Smooth muscle cell (in vitro differentiated cells): Measurements from ENCODE around the gene ARAP1. TPM values are rescaled to one million over a fixed set of nuclear protein-coding genes. Genes with fewer than 3 reads are reported as not detected.

Source experiments
- DNase-seq: peaks from one replicate; lab custom pipeline; 2025; ENCODE audit not compliant: unreplicated experiment; lab: John Stamatoyannopoulos, UW
- H2AFZ ChIP-seq: fragments of 200-600 bp; sonication (generic); 2 replicates; pipeline ENCODE4 v1.6.0; 2016; ENCODE audit warnings: antibody characterized with exemption, low read depth, mild to moderate bottlenecking
- H3F3A ChIP-seq: fragments of 200-600 bp; sonication (generic); 2 replicates; pipeline ENCODE4 v1.6.0; 2017; ENCODE audit warnings: antibody characterized with exemption, low read depth
- H3K27ac ChIP-seq: fragments of 200-600 bp; sonication (generic); 2 replicates; pipeline ENCODE4 v1.5.1; 2016; ENCODE audit warnings: low read depth, mild to moderate bottlenecking
- H3K27me3 ChIP-seq: fragments of 200-600 bp; sonication (generic); 2 replicates; pipeline ENCODE4 v1.6.1; 2016; ENCODE audit warnings: low read depth, mild to moderate bottlenecking
- H3K36me3 ChIP-seq: fragments of 200-600 bp; sonication (generic); 2 replicates; pipeline ENCODE4 v1.5.1; 2016; ENCODE audit warnings: low read depth
- H3K4me1 ChIP-seq: fragments of 200-600 bp; sonication (generic); 2 replicates; pipeline ENCODE4 v1.5.1; 2016; ENCODE audit warnings: low read depth
- H3K4me2 ChIP-seq: fragments of 200-600 bp; sonication (generic); 2 replicates; pipeline ENCODE4 v1.6.0; 2016; ENCODE audit warnings: mild to moderate bottlenecking
- H3K4me3 ChIP-seq: fragments of 200-600 bp; sonication (generic); 2 replicates; pipeline ENCODE4 v1.5.1; 2016; ENCODE audit warnings: mild to moderate bottlenecking
- H3K79me2 ChIP-seq: fragments of 200-600 bp; sonication (generic); 2 replicates; pipeline ENCODE4 v1.6.0; 2016; ENCODE audit warnings: low read depth, mild to moderate bottlenecking
- H3K9ac ChIP-seq: fragments of 200-600 bp; sonication (generic); 2 replicates; pipeline ENCODE4 v1.6.0; 2016; ENCODE audit warnings: low read depth
- H3K9me3 ChIP-seq: fragments of 200-600 bp; sonication (generic); replicated peaks from 2 replicates; pipeline ENCODE4 v1.5.1; 2016; ENCODE audit warnings: low read depth
- H4K20me1 ChIP-seq: fragments of 200-600 bp; sonication (generic); 2 replicates; pipeline ENCODE4 v1.6.0; 2016; ENCODE audit warnings: low read depth
- CTCF ChIP-seq: fragments of 200-600 bp; sonication (generic); IDR thresholded peaks from 2 replicates; pipeline ENCODE4 v1.5.1; 2017; ENCODE audit warnings: borderline replicate concordance, mild to moderate bottlenecking, antibody characterized with exemption; ENCODE audit not compliant: insufficient read depth, poor library complexity, severe bottlenecking
- WGBS: methylation state at CpG from one replicate; pipeline ENCODE4 v1.1.7; 2016; ENCODE audit warnings: low lambda C conversion rate; 5-methylcytosine and 5-hydroxymethylcytosine counted together
- polyA plus RNA-seq: library from polyadenylated mRNA; unstranded; fragments of >200 nt; fragmentation: Nextera tagmentation; extraction: Ambion mirVana; gene quantifications from 2 replicates; pipeline ENCODE4 v1.2.1, GENCODE V29; 2016
- total RNA-seq: library from RNA; depleted of rRNA; stranded (reverse); fragments of >200 nt; gene quantifications from 2 replicates; pipeline ENCODE4 v1.2.3, GENCODE V29; 2014

ARAP1 gene
- total and polyA plus RNA-seq, 2 experiments from 2014 or later: 45.2 to 45.6 TPM

DNA sequence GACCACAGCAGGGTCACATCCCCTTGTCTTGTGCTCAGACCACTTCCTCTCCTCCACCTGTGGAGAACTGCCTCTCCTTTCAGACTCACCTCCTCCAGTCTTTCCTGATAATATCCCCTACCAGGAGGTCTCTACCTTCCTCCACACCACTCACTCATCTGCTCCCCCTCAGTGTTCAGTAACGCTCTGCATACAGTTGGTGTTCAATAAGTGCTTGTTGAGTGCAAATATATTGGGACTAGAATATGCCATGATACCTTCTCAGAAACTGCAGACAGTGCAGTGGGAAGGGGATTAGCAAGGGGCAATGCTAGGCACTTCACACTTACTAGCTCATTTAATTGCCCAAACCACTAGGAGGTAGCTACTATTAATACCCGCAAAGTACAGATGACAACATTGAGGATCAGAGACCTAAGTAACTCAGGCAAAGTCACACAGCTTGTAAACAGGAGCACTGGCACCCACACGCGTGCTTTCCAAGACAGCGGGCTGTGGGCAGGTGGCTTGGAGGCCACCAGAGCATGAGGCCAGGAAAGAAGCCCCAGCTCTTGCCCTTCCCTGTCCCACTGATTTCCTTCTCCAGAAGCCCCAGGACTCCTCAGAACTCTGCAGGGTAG lies 69.9 kb downstream of the ARAP1 start:
- no peaks in the 10 kb centered on the region for H3K79me2 ChIP-seq
- peaks cover 7% of the 10 kb centered on the region for H3K27me3 ChIP-seq
- TF ChIP-seq CTCF: no peak
- H3K4me1 ChIP-seq: peaks cover 6% of the 10 kb centered on the region
- no peaks in the 10 kb centered on the region for H3K9me3 ChIP-seq
- 94% methylated on average over 5 of the region's 5 CpGs for WGBS
- no peak overlapping the region for H3K4me2 ChIP-seq
- no peak for DNase-seq
- no peak overlapping the region for H3K9ac ChIP-seq
- no peak overlapping the region for H2AFZ ChIP-seq
- H3K27ac ChIP-seq: no peak overlapping the region
- H4K20me1 ChIP-seq: peaks cover 41% of the 10 kb centered on the region
- H3F3A ChIP-seq: peaks cover 9% of the 10 kb centered on the region
- no peaks in the 10 kb centered on the region for H3K36me3 ChIP-seq
- H3K4me3 ChIP-seq: no peak overlapping the region

- 68% methylated on average over 17 of the region's 17 CpGs for WGBS
- no peak overlapping the region for H3K4me3 ChIP-seq
- TF ChIP-seq CTCF: no peak
- no peaks in the 10 kb centered on the region for H3K9me3 ChIP-seq
- peaks cover 14% of the 10 kb centered on the region for H3K27me3 ChIP-seq
- peaks cover 35% of the 10 kb centered on the region for H4K20me1 ChIP-seq
- H3K4me1 ChIP-seq: peaks cover 12% of the 10 kb centered on the region
- no peak overlapping the region for H3K4me2 ChIP-seq
- DNase-seq: no peak
- H3K9ac ChIP-seq: no peak overlapping the region
- peaks cover 5% of the 10 kb centered on the region for H3F3A ChIP-seq
- H3K79me2 ChIP-seq: no peaks in the 10 kb centered on the region
- H3K36me3 ChIP-seq: no peaks in the 10 kb centered on the region
- H3K27ac ChIP-seq: no peak overlapping the region
- no peak overlapping the region for H2AFZ ChIP-seq
These were observed 70.7 kb downstream of the ARAP1 start for GRCh38 chr11:72681226-72682153.

DNA sequence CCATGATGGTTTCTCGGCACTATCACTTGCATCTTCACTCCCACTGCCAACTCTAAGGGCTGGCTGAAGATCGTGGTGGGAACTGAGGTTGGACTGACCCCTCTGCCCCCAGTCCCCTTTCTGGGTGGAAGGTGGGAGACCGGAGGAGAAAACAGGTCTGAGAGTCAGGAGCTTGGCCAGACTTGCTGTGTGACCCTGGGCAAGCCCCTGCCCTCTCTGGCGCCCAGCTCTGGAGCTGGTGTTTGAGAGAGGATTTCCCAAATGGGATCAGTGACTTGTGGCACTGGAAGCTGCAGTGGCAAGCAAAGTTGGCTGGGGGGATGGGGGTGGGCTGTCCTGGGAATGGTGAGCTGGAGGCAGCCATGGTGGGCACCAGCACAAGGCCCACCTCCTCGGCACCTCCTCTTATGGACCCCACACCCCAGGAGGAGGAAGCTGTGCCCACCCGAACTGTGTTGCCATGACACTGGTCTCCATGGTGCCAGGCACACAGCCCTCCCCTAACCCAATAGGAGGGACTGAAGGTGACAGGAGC lies 71.5 kb downstream of the ARAP1 start:
- H3K4me3 ChIP-seq: no peak overlapping the region
- DNase-seq: no peak

More for the DNA sequence above, 71.5 kb downstream of the ARAP1 start:
- TF ChIP-seq CTCF: no peak
- H3K27ac ChIP-seq: no peak overlapping the region
- no peak overlapping the region for H3K4me2 ChIP-seq
- H3K27me3 ChIP-seq: peaks cover 20% of the 10 kb centered on the region
- peaks cover 5% of the 10 kb centered on the region for H3F3A ChIP-seq
- H3K36me3 ChIP-seq: no peaks in the 10 kb centered on the region
- H3K79me2 ChIP-seq: no peaks in the 10 kb centered on the region
- no peak overlapping the region for H2AFZ ChIP-seq
- H3K9me3 ChIP-seq: no peaks in the 10 kb centered on the region
- peaks cover 12% of the 10 kb centered on the region for H3K4me1 ChIP-seq
- 87% methylated on average over 6 of the region's 6 CpGs for WGBS
- peaks cover 32% of the 10 kb centered on the region for H4K20me1 ChIP-seq
- no peak overlapping the region for H3K9ac ChIP-seq
